NCI-H2196 (cell line): Measurements from ENCODE around the gene TBX20.

Experiments used
- DNase-seq: peaks from one replicate; lab custom pipeline; 2025; ENCODE audit not compliant: unreplicated experiment; lab: John Stamatoyannopoulos, UW

Gene TBX20, protein sequence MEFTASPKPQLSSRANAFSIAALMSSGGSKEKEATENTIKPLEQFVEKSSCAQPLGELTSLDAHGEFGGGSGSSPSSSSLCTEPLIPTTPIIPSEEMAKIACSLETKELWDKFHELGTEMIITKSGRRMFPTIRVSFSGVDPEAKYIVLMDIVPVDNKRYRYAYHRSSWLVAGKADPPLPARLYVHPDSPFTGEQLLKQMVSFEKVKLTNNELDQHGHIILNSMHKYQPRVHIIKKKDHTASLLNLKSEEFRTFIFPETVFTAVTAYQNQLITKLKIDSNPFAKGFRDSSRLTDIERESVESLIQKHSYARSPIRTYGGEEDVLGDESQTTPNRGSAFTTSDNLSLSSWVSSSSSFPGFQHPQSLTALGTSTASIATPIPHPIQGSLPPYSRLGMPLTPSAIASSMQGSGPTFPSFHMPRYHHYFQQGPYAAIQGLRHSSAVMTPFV

DNA sequence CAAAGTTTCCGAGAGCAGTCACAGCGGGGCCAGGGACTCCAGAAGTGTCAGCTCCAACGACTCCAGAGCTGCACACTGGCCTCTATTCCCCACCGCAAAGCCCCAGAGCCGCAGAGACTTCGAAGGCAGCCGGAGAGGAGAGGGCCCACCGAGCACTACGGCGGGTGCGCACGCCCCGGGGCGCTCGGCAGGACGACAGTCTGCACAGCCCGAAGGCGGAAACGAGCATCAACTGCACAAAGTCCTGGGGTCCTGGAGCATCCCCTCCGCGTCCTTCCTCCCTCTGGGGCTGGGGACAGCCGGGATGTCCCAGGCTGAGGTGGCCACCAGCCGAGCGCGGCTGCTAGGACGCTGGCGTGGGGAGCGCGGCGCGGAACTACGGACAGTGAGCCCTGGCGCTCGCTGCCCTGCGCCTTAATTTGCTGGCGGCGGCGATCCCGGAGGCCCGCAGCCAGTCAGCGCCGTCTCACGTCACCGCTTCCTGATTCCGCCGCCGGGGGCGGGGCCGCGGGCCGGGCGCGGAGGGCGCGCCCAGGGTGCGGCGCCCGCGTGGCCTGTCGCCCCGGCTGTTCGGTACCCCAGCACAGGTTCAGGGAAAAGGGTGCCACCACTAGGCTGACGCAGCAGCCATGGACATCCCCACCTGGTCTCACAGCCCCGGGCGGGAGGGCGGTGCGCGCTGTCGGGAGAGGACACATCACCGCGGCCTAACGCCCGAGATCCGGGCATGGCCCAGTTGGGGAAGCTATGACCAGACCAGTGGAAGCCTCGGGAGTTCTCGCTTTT is at the start of gene TBX20:
TSS of gene TBX20 (minus strand) at position 391 of the 786 bp plus-strand sequence. CDS start 480 bp downstream, outside the sequence.
- DNase-seq = no peak

DNA sequence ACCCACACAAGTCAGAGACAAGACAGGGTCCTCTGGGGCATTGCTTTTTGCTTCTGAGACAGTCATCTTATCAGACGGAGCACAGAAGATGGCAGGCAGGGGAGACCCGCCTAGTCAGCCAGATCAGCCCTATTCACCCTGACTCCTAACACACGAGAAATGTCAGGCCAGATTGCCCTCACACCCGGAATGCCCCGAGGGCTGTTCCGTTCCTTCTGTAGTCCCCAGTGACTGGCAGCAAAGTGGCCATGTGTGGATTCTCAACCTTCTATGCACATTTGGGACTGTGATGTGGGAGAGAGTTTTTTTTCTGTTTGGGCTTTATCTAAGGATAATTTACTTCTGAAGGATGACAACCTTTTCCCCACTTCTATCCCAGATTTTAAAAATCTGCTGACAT is 35.5 kb upstream of the TBX20 start:
- no peak for DNase-seq

DNA sequence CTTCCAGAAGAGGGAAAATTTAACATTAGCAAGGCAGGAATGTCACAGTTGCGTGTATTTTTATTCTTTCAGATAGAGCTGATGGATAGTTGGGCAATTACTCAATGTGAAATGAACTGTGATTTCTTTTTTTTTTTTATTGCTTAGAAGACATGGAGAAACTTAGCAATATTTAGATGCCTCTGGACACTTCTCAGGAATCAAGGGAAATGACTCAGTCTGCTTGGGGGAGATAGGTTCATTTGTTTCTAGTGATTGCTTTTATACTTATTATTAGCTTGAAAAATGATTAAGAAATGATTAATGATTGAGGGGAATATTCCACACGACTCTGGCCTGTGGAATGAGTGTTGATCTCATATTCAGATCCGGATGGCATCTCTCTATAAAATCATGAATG is 33.1 kb upstream of the TBX20 start:
- DNase-seq = no peak

DNA sequence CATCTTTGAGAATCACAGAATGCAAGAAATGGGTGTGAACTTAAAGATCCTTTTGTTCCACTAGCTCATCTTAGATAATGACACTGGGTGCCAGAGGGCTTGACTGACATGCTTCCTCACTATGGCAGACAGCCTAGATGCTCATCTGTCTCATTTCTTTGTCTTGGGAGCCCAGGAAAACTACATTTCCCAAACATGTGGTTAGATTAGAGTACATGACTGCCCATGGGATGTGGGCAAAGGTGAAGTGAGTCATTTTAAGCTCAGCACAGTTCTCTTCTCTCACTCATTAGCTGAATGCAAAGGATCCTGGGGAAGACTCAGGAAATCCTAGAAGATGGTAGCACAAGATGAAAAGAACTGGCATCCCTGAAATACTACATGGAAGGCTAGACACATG is 32.5 kb upstream of the TBX20 start:
- no peak for DNase-seq

DNA sequence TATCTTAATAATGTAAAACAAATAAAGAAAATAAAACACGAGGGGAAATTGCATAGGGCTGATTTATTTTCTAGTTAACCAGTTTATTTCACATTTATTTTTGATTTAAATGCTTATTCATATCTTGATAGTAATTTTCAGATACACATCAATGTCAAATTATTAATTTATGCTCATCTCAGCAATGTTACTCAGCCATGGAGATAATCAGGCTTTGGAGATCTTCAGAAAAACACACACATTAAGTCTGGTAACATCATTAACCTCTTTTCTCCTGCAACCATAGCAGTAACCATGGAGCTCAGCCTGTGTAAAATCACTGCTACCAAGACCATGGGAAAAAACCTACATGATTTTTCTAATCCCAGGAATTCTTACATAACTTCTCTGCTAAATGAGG is 31.9 kb upstream of the TBX20 start:
- no peak for DNase-seq

DNA sequence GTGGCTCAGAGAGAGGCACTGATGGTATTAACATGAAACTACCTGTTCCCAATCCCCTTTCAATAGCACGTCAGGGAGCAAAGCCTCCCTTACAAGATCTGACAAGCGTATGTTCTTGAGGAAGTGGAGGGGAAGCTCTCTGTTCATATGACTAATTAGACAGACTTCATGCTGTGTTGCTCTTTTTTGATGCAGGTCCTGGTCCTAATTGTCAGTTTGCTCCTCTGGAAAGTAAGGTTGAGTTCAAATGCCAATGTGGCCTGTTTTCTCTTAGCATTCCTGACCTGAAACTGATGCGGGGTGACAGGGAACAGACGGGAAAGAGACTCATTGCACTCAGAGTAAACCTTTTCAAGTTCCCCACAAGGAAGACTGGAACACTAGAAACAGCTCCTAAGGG is 27.0 kb upstream of the TBX20 start:
- DNase-seq = no peak

DNA sequence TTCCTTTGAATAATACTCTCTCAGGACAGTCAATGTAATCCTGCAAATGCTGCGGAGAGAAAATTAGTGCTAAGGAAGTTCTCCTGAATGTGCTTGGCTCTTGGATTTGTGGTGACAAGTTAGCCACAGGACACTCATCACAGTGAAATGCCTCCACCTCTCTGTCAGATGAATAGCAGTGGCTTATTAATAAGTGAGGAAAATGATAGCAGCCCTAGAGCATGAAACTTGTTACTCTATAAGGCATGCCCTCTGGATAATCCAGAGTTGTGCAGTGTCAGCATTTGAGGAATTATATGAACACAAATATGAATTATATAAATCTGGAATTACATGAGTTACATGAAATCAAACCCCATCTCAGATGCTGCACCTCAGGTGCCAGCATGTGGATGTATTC is 23.5 kb upstream of the TBX20 start:
- DNase-seq = no peak

DNA sequence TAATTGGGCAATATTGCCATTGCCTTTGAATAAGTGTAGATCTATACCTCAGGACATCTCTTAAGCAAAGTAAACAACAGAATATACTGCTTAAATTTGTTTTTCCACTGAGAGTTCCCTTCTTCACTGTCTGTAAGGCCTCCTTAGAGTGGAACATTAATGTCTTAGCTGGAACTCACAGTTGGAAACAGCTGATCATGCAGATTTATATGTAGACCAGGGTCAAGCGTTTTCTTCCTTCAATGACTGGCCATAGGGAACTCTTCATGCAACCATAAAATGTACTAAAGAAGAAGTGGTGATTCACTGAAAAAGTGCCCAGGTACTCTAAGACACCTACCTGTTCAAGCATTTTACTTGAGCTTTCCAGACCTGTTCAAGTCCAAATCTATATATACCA is 18.3 kb upstream of the TBX20 start:
- DNase-seq = no peak

DNA sequence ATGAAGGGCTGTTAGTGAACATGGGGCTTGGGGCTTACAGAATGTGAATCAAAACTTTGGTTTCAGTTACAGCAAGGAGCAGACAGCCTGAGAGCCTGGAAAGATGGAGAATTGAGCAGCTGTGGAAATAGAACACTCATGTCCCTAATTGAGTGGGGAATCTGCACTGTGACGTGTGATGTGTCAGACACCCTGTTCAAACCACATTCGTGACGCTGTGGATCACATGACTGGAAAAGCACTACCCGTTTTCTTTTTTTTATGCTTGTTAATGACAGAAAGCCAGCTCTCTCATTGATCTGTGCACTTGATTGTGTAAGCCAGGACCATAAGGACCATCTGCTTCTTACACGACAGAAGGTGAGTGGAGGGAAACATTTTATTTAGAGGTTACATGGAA is 15.1 kb upstream of the TBX20 start:
- DNase-seq = no peak

DNA sequence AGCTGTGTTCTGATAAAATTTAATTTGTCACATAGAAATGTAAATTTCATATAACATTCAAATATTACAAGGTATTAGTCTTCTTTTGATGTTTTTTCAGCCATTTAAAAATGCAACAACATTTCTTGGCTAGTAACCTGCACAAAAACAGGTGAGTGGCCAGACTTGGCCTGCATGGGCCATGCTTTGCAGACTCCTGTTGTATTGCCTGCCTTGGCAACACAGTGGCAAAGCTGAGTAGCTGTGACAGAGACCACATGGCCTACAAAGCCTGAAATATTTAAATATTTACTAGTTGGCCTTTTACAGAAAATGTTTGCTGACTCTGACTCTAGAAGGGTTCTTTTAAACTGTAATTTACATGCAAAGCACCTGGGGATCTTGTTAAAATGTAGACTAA is 13.5 kb upstream of the TBX20 start:
- DNase-seq = no peak

DNA sequence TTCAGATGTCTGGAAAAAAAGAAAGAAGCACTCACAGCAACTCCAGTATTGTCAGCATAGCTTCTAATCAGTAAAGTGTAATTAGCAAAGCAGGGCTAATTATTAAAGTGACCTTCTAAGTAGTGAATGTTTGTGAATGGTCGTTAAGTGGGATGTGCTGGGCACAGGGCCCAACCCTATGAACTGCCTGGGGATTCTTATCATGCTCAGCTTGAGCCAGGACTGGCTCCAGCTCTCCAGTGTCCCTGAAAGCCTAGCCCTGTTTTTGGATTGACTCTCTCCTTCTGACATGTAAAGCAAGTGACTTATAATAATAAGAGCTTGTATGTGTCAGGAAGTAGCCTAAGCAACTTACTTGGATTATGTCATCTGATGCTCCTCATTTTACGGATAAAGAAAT is 9.5 kb upstream of the TBX20 start:
- DNase-seq = no peak

DNA sequence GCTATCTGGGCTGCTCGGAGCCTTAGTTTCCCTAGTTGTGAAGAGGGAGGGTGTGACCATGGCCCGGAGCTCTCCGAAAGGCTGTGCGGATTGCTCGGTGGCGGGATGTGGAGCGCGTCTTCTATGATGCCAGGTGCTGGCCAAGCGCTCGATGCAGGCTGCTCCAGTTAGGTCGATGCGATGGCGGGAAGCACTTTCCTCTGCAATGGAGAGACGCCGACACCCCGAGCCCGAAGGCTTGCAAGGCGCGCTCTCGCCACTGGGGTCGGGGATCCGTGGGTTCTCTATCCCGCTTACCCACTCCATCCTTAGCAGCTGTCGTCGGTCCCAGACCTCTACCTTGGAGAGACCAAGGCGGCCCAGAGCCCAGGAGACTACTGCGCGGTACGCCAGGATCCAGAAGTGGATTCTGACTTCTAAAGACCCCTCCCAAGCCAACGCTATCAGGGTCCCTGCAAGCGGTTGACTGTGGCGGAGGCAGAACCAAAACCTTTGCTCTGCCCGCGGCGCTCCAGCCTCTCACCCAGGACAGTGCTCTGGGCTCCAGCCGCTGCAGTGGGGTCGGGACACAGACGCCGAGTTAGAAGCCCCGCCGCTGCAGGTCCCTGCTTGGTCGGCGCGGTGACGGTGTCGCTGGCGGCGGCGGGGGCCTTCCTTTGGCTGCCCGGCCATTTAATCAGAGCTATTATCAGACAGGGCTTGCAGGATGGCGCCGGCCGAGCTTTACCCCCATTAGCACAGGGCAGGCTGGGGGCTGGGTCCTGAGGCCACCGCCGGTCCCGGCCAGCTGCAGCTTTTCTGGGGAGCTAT is 7.8 kb upstream of the TBX20 start:
- DNase-seq = no peak

DNA sequence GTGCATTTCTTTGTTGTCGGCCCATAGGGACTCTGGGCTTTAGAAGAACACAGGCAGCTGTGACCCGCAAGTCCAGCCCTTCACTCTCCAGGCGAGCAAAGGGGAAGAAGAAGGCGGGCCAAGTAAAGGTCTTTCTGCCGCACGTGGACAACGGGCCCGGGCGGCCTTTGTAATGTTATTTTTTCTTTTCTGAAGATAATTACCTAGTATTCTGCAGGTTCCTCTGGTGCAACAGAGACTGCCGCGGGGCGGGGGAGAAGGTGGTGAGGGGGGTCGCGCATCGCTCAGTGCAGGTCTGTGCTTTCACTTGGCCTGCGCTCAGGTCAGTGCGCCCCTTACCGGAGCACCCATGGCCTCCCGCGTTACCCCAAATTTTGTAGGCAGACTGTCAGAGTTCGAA is 7.1 kb upstream of the TBX20 start:
- DNase-seq = no peak

DNA sequence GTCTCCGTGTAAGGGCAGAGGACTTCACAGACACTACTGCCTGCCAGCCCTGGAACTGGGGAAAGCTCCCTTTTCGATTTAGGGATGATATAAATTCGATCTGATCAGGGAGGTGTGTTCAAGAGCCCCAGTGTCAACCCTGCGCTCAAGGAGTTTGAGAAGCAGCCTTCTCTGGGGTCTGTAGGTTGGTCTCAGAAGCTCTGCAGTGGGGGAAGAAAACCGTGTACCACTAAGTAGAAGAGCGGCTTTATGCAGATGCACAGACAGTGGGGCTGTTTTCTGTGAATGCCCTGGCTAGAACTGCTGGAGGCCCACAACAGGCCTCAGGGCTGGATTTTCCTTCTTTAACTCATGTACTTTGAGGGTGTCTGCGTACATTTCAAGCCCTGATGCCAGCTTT is 6.3 kb upstream of the TBX20 start:
- no peak for DNase-seq

DNA sequence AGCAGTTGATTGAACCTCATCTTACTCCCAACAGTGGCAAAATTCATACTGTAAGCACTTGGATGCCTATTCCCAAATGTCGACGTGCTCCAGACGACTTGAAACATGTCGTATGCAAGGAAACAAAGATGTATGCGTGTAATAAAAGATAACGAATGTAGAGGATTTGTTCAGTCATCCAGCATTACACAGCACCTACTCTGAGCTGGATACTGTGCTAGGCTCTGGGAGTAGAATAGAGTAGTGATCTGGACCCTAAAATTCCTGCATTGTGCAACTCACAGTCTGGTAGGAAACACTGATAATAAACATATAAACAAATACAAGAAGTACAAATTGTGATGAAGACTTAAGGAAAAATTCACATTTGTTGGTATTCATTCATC is 5.6 kb upstream of the TBX20 start:
- DNase-seq = no peak

DNA sequence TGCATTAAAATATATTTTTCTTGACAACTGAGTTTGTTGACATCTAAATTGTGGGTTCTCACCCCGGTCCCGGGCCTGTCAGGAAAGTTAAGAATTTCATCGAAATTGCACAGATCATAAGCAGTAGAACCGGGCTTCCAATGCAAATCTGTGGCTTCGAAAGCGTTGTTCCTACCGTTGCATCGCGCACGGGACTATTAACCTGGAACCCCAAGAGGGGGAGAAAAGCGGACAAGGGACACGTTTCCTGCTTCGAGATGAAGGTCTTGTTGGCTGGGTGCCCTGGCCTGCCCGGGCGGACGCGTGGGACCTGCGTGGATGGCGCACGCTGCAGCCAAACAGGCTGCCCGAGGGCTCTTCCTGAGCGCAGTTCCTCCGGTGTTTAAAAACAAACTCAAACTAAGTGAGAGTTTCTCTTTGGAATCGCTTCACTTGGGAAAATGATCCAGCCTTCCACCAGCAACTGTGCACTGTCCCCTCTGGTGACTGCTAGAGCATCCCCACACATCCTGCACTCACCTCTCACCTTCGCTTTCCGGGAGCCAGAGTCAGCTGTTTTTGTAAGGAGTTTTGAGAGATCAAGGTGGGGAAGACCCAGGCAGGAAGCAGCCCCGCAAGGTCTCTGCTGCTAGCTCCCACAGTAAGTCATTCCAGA is 5.1 kb upstream of the TBX20 start:
- DNase-seq = no peak

DNA sequence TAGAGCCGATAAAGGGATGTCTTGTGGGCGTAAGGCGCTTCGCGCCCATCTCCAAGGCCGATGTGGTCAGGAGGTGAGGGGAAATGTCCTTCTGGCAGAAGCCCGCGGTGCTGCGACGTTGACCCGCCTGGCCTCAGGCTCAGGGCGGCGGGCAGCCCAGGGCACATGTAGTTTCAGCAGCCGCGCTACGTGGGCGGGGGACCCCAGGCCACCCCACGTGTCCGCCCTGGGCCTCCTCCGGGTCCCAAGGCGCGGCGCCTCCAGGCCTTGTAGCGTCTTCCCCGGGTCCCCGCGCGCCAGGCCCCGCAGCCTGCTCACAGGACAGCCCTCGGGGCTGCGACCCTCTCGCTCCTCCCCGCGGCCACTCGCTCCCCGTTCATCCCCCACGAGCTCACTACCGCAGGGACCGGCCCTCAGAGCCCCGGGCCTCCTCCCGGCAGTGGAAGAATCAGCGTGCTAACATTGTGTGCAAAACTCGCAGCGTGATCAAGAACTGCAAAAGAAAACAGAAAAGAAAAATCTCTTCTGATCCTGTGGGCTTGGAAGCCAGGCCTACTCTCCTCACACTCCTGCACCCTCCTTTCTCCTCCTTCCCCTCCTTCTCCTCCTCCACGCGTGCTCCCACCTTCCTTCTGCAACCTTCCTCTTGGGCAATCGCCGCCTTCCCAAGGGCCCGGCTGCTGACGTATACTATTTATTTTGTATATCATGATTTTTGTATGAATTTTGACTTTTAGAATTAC is 4.4 kb upstream of the TBX20 start:
- no peak for DNase-seq

DNA sequence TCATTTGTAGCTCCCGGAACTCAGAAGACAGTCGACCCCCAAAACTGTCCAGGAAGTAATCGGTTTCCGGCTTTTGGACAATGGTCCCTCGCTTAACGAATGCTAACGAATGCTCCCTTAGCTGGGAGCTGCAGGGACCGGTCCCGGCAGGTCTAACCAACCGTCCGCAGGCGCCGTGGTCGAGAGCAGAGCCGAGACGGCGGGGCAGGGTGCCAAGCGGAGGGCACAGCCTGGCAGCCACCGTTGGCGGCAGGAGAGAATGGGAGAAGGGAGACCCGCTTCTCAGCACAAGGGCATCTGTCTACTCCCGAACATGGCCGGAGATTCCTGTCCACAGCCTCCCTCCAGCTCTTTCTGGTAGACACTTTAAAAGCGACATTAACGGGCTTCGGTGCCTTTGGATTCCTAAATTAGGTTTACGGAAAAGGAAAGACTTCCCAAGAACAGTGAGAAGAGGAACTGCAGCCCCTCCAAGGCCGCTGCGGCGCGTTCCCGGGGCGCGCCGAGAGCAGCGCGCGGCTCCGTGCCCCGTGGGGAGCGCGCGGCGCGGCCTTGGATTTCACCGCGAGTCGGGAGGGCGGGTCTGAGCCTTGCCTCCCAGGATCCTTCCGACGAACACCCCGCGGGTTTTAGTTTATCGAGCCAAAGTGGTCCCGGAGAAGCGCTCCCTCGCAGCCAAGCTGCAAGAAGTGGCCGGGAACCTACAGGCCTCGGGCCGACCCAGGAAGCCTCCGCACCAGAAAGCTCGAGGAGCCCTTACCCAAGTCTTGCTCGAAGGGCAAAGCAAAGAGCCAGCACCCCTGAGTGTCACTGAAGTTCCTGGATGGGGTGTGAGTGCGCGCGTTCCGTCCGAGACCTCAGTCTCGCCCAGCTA is 3.6 kb upstream of the TBX20 start:
- DNase-seq = no peak
